ENCODE data around the gene ZNF579.

- no peak for TF ChIP-seq EZH2phosphoT487 (IDR thresholded peaks at IDR 0.05; ENCODE audit: low read length)
- TF ChIP-seq, protein P1, sequence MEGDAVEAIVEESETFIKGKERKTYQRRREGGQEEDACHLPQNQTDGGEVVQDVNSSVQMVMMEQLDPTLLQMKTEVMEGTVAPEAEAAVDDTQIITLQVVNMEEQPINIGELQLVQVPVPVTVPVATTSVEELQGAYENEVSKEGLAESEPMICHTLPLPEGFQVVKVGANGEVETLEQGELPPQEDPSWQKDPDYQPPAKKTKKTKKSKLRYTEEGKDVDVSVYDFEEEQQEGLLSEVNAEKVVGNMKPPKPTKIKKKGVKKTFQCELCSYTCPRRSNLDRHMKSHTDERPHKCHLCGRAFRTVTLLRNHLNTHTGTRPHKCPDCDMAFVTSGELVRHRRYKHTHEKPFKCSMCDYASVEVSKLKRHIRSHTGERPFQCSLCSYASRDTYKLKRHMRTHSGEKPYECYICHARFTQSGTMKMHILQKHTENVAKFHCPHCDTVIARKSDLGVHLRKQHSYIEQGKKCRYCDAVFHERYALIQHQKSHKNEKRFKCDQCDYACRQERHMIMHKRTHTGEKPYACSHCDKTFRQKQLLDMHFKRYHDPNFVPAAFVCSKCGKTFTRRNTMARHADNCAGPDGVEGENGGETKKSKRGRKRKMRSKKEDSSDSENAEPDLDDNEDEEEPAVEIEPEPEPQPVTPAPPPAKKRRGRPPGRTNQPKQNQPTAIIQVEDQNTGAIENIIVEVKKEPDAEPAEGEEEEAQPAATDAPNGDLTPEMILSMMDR (IDR thresholded peaks at IDR 0.05; ENCODE audit: low read length), result no peak
These were observed 38.6 kb upstream of the ZNF579 start for GRCh38 chr19:55619286-55619685.

Measured in MM.1S (cell line).